ENCODE data around the gene GPR160.

DNA sequence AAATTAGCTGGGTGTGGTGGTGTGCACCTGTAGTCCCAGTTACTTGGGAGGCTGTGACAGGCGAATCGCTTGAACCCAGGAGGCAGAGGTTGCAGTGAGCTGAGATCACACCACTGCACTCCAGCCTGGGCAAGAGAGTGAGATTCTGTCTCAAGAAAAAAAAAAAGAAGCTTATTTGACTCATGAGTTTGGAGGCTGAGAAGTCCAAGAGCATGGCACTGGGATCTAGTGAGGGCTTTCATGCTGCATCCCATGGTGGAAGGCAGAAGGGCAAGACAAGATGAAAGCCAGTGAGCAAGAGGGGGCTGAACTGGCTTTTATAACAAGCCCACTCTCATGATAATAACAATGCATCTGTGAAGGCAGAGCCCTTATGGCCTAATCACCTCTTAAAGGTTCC lies 37.7 kb upstream of the GPR160 start:
- TF ChIP-seq POLR2A (IDR thresholded peaks at IDR 0.05) = no peak
- TF ChIP-seq, protein P1, sequence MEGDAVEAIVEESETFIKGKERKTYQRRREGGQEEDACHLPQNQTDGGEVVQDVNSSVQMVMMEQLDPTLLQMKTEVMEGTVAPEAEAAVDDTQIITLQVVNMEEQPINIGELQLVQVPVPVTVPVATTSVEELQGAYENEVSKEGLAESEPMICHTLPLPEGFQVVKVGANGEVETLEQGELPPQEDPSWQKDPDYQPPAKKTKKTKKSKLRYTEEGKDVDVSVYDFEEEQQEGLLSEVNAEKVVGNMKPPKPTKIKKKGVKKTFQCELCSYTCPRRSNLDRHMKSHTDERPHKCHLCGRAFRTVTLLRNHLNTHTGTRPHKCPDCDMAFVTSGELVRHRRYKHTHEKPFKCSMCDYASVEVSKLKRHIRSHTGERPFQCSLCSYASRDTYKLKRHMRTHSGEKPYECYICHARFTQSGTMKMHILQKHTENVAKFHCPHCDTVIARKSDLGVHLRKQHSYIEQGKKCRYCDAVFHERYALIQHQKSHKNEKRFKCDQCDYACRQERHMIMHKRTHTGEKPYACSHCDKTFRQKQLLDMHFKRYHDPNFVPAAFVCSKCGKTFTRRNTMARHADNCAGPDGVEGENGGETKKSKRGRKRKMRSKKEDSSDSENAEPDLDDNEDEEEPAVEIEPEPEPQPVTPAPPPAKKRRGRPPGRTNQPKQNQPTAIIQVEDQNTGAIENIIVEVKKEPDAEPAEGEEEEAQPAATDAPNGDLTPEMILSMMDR (IDR thresholded peaks at IDR 0.05) = no peak

Data from lower leg skin (tissue), 3 donors.